GM18858 (cell line): ENCODE measurements around the gene ELAVL1.
"Not testable (repeated sequence)": the region's sequence is repeated elsewhere in the genome, so short reads cannot be mapped to it uniquely, and the experiment has no call there.

Experiments used
- ATAC-seq: cut with Tn5 transposase; IDR thresholded peaks from one replicate; pipeline ENCODE4 v1.9.1; 2021; ENCODE audit not compliant: unreplicated experiment

ELAVL1 gene

DNA sequence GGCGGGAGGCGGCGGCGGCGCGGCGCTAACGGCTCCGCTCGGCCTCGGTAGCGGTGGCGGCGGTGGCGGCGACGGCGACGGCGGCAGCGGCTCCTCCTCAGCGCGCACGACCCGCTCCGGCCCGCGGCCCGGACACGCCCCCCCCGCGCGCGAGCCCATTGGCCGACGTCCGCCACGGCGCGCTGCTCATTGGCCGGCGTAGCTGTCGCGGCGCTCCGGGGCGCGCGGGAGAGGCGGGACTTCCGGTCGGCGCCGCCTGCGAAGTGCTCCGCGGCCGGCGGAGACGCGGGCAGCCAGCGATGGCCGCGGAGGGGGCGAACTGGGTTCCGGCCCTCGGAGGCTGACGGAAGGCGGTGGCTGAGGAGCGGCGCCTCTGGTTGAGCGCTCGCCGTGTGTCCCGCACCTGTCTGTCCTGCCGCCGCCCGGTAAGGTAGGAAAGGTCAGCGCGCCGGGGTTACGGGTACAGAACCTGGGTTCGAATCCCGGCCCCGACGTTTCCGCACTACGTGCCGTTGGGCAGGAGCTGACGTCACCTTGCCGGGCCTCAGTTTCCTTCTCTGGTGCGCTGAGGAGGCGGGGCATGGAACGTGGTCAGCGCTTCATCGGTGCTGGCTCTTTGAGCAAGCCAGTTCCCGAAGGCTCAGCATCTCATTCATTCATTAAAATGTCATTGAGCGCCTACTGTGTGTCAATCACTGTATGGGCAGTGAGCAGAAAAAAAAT lies at the start of gene ELAVL1:
Gene ELAVL1 (minus strand): TSS at position 108 of the 723 bp plus-strand sequence. CDS start 13,826 bp downstream, outside the sequence.
- ATAC-seq = peak; percentile 39

DNA sequence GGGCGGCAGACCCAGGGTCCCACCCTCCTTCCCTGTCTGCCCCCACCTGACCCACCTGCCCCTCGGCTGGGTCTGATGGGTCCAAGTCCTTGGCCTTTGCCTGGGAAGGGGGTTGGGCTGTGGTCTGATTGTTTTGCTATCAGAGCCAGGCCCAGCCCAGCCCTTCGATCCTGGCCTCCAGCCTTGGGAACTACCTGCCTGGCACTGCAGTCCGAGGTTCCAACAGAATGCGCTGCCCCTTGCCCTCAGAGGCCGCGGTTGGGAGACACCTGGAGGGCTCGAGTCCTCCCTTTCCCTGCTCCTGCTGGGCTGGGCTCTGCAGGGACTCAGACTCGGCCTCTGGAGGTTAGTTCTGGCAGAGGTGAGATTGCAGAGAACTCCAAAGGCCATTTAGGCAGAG lies 48.7 kb upstream of the ELAVL1 start:
- no peak for ATAC-seq

DNA sequence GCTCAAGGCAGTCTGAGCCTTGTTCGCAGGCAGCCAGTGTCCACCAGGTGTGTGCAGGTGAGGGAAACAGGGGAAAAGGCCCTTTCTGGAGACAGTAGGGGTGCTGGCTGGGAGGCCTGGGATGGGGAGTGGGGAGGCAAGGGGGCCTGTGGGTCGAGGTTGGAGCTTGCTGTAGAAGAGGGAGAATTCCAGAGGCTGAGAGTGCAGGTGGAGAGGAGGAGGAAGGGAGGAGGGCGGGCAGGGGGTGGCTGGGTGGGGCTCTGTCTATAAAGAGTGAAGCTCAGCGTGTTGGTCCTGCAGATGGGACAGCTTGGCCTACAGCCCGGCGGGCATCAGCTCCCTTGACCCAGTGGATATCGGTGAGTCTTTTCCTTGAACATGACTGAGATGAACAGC lies 47.0 kb upstream of the ELAVL1 start, which contains the start of gene CCL25:
Gene CCL25 (plus strand): TSS at position 297 of the 396 bp plus-strand sequence. CDS start 290 bp downstream, outside the sequence.
- no peak for ATAC-seq

DNA sequence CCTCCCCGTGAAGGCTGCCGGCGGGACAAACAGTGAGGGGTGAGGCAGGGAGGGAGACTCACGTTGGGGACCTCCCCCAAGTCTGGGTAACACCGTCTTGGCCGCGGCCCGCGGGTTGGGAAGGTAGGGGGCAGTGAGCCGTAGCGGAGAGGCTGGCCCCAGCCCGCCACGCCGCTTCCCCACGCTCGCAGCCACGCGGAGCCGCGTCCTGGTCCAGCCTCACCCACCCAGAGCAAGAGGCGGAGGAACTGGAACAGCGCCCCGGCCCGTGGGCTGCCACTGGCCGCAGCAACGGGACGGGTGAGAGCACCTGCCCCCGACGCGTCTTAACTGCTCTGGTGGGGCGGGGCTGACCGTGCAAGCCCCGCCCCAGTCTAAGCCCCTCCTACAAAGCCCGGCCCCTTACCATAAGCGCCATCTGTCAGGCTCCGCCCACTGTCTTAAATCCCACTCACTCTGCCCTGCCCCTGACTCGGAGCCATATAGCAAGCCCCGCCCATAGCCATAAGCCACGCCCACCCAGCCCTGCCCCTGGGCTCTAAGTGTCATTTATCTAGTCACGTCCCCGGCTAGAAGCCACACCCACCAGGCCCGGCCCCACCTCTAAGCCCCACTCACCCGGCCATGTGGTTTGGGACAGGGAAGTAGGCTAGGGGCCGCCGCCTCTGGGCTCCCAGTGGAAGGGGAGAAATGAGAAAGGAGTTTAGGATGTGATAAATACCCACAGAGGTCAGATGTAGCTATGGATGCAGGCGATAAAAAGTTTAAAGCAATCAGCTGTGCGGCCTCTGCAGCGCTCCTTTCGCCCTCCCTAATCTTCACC lies 45.0 kb upstream of the ELAVL1 start:
- ATAC-seq = peak; percentile 58

DNA sequence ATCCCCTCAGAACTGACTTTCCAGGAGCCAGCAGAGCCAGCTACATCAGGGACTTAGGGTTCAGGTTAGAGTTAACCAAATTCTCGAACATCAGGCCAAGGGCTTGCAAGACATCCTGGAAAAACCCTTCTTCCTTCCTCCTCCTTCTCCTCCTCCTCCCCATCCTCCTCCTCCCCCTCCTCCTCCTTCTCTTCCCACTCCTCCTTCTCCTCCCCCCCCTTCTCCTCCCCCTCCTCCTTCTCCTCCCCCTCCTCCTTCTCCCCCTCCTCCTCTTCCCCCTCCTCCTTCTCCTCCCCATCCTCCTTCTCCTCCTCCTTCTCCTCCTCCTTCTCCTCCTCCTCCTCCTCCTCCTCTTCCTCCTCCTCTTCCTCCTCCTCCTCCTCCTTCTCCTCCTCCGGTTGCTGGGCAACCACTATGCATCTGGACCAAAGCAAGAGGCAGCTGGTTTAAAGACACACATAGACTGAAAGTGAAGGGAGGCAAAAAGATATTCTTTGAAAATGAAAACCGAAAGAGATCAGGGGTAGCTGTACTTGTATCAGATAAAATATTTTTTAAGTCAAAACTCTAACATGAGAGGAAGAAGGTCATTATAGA lies 41.2 kb upstream of the ELAVL1 start:
- ATAC-seq = no peak

DNA sequence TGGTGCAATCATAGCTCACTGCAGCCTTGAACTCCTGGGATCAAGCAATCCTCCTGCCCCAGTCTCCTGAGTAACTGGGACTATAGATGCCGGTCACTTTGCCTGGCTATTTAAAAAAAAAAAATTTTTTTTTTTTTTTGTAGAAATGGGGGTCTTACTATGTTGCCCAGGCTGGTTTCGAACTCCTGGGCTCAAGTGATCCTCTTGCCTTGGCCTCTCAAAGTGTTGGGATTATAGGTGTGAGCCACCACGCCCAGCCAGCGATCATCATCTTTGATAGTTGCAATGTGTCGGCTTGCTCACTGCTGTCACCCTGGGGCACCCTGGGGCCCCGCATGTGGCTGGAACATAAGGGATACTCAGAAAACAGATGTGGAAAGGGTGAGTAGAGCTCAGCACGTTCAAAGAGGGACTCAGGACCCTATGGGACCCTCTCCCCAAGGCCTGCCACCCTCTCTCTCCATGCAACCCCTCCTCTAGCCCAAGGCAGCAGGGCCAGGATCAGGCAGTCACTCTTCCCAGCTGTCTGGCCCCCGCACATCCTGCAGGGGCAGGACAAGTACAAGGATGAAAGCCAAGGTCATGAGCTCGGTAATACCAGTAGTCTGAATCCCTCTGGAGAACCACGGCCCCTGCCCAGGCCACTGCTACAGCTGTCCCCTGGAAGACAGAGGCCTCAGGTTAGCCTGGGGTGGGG lies 40.6 kb upstream of the ELAVL1 start:
- ATAC-seq = no peak

DNA sequence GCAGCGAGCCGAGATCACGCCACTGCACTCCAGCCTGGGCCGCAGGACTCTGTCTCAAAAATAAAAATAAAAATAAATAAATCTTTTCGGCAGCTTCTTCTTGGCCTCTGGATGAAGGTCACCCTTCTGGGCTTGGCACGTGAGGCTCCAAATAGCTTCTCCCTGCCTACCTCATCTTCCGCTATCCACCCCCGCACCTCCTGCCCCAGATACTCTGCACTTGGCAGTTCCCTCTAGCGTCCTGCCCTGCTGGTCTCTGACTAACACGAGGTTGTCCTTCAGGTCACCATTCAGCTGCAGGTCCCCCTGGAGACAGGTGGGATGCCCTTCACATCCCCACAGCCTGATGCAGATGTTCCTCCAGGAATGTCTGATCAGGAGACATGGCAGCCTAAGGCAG lies 38.6 kb upstream of the ELAVL1 start:
- ATAC-seq = no peak

DNA sequence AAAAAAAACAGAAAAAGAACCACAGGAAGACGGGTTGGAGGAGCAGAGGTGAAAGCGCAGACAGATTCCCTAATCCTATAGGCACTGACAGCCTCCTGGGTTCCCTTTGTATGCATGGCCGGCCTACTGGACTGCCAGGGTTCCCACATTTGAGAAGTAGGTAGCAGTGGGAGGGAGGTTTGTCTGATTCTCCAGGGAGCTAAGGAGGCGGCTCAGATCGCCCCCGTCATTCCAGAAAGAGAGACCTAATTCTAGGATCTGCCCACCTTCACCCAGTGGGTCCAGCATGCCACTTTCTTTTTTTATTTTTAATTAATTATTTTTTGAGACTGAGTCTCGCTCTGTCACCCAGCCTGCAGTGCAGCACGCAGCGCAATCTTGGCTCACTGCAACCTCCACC lies 37.5 kb upstream of the ELAVL1 start:
- ATAC-seq = no peak

DNA sequence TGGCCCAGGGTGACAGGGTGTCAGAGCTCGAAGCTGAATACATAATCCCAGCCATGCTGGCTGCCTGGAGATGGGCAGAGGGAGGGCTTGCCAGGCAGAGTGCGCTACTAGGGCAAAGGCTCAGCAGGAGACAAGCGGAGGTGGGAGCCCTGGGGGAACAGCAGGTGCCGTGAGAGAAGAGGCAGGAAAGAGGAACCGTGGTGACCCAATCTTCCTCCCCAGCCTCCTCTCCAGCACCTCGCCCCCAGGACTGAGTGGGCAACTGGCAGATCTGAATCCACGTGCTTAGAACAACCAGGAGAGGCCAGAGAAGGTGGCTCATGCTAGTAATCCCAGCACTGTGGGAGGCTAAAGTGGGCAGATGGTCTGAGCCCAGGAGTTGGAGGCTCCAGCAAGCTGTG lies 36.1 kb upstream of the ELAVL1 start:
- ATAC-seq = no peak

DNA sequence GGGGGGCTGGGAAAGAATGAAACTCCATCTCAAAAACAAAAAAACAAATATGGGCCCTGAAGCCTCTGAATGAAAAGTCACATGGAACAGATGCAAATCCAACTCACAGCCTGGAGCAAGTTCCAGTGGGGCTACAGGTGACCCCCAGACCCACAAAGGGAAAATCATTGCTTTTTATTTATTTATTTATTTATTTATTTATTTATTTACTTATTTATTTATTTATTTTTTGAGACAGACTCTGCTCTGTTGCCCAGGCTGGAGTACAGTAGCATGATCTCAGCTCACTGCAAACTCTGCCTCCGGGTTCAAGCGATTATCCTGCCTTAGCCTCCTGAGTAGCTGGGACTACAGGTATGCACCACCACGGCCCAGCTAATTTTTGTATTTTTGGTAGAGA lies 33.8 kb upstream of the ELAVL1 start:
- no peak for ATAC-seq

DNA sequence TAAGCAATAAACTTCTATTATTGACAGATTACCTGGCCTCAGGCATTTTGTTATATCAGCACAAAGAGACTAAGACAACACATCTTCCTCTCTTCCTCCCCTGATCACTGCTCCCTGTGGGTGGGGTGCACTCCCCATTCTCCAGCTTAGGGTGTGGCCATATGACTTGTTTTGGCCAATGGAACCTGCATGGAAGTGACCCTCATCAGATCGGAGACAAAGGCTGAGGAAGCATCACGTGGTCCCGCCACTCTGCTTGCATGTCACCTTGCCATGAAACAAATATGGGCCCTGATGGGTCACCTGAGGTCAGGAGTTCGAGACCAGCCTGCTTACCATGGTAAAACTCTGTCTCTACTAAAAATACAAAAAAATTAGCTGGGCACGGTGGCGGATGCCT lies 33.4 kb upstream of the ELAVL1 start:
- ATAC-seq = no peak

DNA sequence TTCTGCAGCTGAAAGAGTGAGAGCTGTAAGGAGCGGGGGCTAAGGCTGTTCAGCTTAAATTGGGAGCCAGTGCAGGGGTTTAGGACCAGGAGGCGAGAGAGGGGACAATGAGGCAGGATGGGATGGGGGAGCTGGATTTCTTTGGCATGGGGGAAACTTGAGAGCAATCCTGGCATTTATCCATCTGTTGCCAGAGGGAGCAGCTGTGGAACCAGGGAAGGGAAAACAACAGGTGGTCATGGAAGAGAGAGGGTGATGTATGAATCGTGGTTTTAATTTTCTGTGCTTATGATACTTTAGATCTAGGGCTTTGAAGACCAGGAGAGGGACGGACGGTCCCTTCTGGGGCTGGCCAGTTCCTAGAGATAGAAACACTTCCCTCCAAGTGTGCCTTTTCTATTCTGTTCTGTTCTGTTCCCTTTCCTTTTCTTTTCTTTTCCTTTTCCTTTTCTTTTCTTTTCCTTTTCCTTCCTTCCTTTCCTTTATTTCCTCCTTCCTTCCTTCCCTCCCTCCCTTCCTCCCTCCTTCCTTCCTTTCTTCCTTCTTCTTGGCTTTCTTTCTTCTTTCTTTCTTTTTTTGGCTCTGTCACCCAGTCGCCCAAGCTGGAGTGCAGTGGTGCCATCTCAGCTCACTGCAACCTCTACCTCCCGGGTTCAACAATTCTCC lies 31.1 kb upstream of the ELAVL1 start:
- ATAC-seq = no peak

DNA sequence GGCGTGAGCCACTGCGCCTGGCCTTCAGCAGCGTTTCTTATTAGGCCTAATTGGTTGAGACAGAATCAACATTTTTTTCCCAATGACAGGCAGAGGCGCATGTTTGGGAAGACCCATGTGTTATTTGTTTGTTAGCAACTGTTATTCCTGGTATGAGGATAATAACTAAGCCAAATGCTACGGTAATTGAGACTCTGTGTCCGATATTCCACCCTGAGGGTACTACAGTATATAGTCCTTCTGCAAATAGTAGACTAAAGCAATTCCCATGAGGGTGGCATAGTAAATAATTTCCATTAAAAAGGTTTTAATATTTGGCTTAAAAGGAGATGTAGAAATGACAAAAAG lies 28.7 kb upstream of the ELAVL1 start:
- ATAC-seq = no peak

DNA sequence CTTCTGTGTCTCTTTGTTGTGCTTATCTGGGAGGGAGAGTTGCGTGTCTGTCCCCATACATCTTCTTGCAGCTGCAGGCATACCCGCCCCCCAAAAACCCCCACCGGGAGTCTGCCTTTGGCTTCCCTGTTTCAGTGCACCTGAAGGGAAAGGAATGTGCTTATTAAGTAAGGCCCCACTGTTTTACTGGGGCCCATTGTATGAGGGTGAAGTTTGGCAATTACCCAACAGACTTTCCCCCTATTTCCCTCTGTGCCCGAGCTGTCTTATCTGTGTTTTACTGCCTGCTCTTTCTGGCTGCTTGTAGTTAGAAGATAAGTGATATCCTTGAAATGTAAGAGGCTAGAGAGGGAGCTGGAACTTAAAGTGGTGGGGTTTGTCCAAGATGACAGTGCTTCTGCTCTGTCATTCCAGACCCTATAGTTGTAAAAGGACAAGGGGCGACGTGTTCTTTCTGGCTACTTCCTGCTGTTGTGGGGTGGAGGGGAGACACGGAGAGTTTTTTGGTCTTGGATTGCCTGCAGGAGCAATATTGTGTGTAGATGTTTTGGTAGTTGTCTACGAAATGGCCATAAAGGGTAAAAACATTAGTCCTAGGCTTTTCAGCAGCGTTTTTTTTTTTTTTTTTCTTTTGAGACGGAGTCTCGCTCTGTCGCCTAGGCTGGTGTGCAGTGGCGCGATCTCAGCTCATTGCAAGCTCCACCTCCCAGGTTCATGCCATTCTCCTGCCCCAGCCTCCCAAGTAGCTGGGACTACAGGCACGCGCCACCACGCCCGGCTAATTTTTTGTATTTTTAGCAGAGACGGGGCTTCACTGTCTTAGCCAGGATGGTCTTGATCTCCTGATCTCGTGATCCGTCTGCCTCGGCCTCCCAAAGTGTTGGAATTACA lies 28.1 kb upstream of the ELAVL1 start:
- ATAC-seq = not testable (repeated sequence)

DNA sequence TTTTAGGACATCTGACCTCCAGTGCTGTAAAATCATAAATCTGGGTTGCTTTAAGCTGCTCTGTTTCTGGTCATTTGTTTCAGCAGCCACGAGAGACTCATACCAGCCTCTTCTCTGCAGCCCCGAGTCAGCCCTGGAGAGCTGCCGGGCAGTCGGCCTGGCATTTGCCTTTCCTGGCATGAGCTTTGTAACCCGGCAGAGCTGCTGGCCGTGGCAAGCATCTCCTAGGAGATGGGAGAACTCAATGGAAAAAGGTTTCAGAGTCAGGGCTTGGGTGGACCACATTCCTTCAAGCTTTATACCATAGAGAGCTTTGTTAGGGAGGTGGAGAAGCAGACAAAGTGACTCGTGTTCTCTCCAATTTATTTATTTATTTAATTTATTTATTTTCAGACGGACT lies 25.5 kb upstream of the ELAVL1 start:
- ATAC-seq = no peak

DNA sequence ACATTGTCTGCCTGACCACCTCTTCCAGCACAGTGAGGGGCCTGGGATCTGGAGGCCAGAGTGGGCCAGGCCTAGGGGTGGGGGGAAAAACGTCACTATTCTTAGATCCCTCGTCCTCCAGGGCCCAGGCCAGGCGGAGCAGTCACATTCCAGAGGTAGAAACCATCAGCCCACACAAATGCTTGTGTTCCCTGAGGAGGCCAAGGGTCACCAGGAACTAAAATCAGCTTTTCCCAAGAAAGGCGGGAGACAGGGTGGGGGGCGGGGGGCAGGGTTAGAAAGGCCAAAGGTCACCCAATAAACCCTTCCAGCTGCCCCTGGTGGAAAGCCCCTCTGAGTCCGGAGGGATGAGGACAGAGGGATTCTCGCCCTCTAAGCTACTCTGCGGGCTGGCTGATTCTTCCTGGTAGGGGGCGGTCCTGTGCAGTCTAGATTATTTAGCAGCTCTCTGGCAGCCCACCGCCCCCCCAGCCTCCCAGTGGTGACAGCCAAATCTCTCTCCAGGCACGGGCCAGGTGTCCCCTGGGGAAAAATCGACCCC lies 23.6 kb upstream of the ELAVL1 start:
- ATAC-seq = no peak

DNA sequence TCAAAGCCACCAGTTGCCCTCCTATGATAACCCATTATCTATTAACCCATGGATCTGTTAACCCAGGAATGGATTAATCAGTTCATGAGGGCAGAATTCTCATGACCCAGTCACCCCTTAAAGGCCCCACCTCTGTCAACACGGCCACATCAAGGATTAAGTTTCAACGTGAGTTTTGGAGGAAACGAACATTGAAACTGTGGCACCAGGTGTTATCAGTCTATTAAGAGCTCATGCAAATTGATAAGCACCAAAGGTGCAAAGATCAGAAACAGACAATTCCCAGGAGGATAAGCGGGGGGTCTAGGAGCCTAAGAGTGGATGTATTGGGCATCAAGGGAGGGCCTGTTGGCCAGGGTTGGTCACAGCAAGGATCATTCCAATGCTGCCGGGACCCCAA lies 19.9 kb upstream of the ELAVL1 start:
- ATAC-seq = no peak

DNA sequence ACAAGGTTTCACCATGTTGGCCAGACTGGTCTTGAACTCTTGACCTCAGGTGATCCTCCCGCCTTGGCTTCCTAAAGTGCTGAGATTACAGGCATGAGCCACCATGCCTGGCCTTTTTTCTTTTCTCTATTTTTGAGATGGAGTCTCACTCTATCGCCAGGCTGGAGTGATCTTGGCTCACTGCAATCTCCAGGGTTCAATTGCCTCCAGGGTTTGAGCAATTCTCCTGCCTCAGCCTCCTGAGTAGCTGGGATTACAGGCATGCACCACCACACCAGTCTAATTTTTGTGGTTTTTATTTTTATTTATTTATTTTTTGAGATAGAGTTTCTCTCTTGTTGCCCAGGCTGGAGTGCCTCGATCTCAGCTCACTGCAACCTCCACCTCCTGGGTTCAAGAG lies 18.8 kb upstream of the ELAVL1 start:
- ATAC-seq = not testable (repeated sequence)

DNA sequence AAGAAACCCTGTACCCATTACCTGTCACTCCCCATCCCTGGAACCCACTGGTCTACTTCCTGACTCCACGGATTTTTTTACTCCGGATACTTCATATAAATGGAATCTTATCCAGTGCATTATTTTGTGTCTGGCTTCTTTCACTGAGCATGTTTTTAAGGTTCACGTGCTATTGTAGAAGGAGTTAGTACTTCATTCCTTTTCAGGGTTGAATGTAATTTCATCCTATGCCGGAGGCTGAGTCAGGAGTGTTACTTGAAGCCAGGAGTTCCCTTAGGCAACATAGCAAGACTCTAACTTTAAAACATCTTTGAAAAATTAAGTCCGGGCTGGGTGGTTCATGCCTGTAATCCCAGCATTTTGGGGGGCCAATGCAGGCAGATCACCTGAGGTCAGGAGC lies 17.9 kb upstream of the ELAVL1 start:
- ATAC-seq = no peak

DNA sequence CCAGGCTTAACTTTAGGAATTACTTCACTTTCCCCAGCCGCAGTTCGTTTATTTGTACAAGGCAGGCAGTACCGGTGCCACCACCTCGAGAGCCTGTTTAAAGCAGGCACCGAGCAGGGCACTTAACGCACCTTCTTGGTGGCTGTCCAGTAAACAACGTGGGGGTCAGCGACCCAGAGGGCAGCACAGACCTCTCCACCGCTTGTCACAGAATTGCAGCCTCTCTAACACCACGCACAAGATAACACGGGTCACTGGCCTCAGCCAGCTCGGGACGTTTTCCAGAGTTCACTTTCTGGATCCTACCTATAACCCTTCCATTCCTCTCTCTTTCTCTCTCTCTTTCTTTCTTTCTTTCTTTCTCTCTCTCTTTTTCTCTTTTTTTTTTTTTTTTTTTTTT lies 16.8 kb upstream of the ELAVL1 start:
- ATAC-seq = no peak
